Astrocyte of the cerebellum (primary cell): ENCODE data around the gene RIPK3.
"Not testable (repeated sequence)": the region's sequence is repeated elsewhere in the genome, so short reads cannot be mapped to it uniquely, and the experiment has no call there.

ENCODE experiments used
- DNase-seq: peaks from one replicate; pipeline ENCODE4 v3.0.0-alpha.2; 2011; ENCODE audit warnings: low read depth
- H3K4me3 ChIP-seq: 2 replicates; pipeline ENCODE4 v1.5.1; 2011; ENCODE audit warnings: mild to moderate bottlenecking, low read depth, low read length, moderate library complexity
- CTCF ChIP-seq: IDR thresholded peaks from 2 replicates; pipeline ENCODE4 v1.5.1; 2012; ENCODE audit warnings: low read length, low read depth, moderate library complexity, mild to moderate bottlenecking; ENCODE audit errors: missing control alignments
- in situ Hi-C: cut with HindIII; loops from 2 replicates; pipeline ENCODE4 v1.10.0; 2017; ENCODE audit warnings: low sequenced_read_pairs

RIPK3 gene

GRCh38 chr14:24331731-24332267 is 8.0 kb downstream of the RIPK3 start:
- no peak overlapping the region for H3K4me3 ChIP-seq
- in situ Hi-C loops: no loop called here
- no peak for DNase-seq
- no peak for TF ChIP-seq CTCF

GRCh38 chr14:24330973-24331674 is 8.7 kb downstream of the RIPK3 start:
- in situ Hi-C loops: no loop called here
- no peak for DNase-seq
- H3K4me3 ChIP-seq: no peak overlapping the region
- TF ChIP-seq CTCF: no peak

GRCh38 chr14:24329736-24330135 is 10.1 kb downstream of the RIPK3 start:
- in situ Hi-C loops: no loop called here
- no peak for TF ChIP-seq CTCF
- H3K4me3 ChIP-seq: no peak overlapping the region
- no peak for DNase-seq

GRCh38 chr14:24329073-24329663 is 10.6 kb downstream of the RIPK3 start:
- no peak for TF ChIP-seq CTCF
- DNase-seq: no peak
- in situ Hi-C loops: no loop called here
- no peak overlapping the region for H3K4me3 ChIP-seq

- H3K4me3 ChIP-seq, in situ Hi-C loops, DNase-seq: not testable (repeated sequence)
- peak; percentile 41 for TF ChIP-seq CTCF
Observed at GRCh38 chr14:24327914-24328313, 11.9 kb downstream of the RIPK3 start.

- DNase-seq: no peak
- no peak for TF ChIP-seq CTCF
- in situ Hi-C loops: no loop called here
- H3K4me3 ChIP-seq: no peak overlapping the region
Observed at GRCh38 chr14:24327303-24327702, 12.5 kb downstream of the RIPK3 start.
